IMR-90 (cell line): ENCODE measurements around the gene TAOK1. TPM values are rescaled to one million over a fixed set of nuclear protein-coding genes. Genes with fewer than 3 reads are reported as not detected.

Source experiments
- ATAC-seq: fragments of 200-7000 bp; cut with Tn5 transposase; 2 replicates; pipeline ENCODE4 v1.9.1; 2020; ENCODE audit warnings: low read depth, mild to moderate bottlenecking, moderate library complexity
- BruUV-seq: library from RNA; stranded (reverse); fragments of 400-500 nt; replicated peaks from 2 replicates; lab custom pipeline; 2021; lab: Mats Ljungman, UMichigan
- CTCF ChIA-PET: fragments of 300-600 bp; formaldehyde crosslinking; extraction: SDS; loops from one replicate; lab custom pipeline; 2021; ENCODE audit warnings: antibody characterized with exemption; lab: Yijun Ruan, JAX
- POLR2A ChIA-PET: fragments of 300-600 bp; sonication (Branson Sonifier 250); formaldehyde crosslinking; loops from one replicate; lab custom pipeline; 2022; ENCODE audit warnings: antibody characterized with exemption; ENCODE audit not compliant: unreplicated experiment; lab: Charles Lee
- DNase-seq: peaks from one replicate; pipeline ENCODE4 v3.0.0; 2013
- H2AFZ ChIP-seq: replicated peaks from 2 replicates; pipeline ENCODE3; 2013; ENCODE audit warnings: low read length, mild to moderate bottlenecking; ENCODE audit not compliant: poor library complexity
- H2AK5ac ChIP-seq: 2 replicates; pipeline ENCODE4 v1.6.1; 2013; ENCODE audit warnings: low read depth, low read length, inconsistent platforms
- H2AK9ac ChIP-seq: replicated peaks from 2 replicates; pipeline ENCODE3; 2013; ENCODE audit warnings: mild to moderate bottlenecking, low read depth, low read length, moderate library complexity; ENCODE audit not compliant: poor library complexity
- H2BK120ac ChIP-seq: 2 replicates; pipeline ENCODE4 v1.6.1; 2013; ENCODE audit warnings: low read depth, low read length, inconsistent platforms
- H2BK15ac ChIP-seq: 3 replicates; pipeline ENCODE4 v1.6.1; 2013; ENCODE audit warnings: low read depth, low read length, inconsistent platforms
- H2BK20ac ChIP-seq: 2 replicates; pipeline ENCODE4 v1.6.1; 2013; ENCODE audit warnings: low read depth, mild to moderate bottlenecking, inconsistent platforms, low read length, moderate library complexity
- H2BK5ac ChIP-seq: 2 replicates; pipeline ENCODE4 v1.6.1; 2013; ENCODE audit warnings: mild to moderate bottlenecking, low read depth, low read length, inconsistent platforms; ENCODE audit not compliant: poor library complexity, severe bottlenecking
- H3K14ac ChIP-seq: replicated peaks from 2 replicates; pipeline ENCODE4 v1.6.1; 2013; ENCODE audit warnings: low read depth, low read length, inconsistent platforms
- H3K18ac ChIP-seq: 2 replicates; pipeline ENCODE4 v1.6.1; 2013; ENCODE audit warnings: low read depth, low read length, control low read depth
- H3K23ac ChIP-seq: 2 replicates; pipeline ENCODE4 v1.6.1; 2013; ENCODE audit warnings: low read depth, low read length, inconsistent platforms
- H3K27ac ChIP-seq: 2 replicates; pipeline ENCODE4 v1.5.1; 2013; ENCODE audit warnings: mild to moderate bottlenecking, control low read depth, low read length; ENCODE audit not compliant: insufficient read depth
- H3K27me3 ChIP-seq: 2 replicates; pipeline ENCODE4 v1.6.1; 2013; ENCODE audit warnings: low read length; ENCODE audit not compliant: control insufficient read depth, insufficient read depth
- H3K36me3 ChIP-seq: 2 replicates; pipeline ENCODE4 v1.6.1; 2013; ENCODE audit warnings: low read length, mixed read lengths; ENCODE audit not compliant: control insufficient read depth, insufficient read depth
- H3K4ac ChIP-seq: 2 replicates; pipeline ENCODE4 v1.6.1; 2013; ENCODE audit warnings: low read depth, low read length, inconsistent platforms
- H3K4me1 ChIP-seq: 2 replicates; pipeline ENCODE4 v1.6.1; 2013; ENCODE audit warnings: low read length, mixed read lengths; ENCODE audit not compliant: control insufficient read depth, insufficient read depth
- H3K4me2 ChIP-seq: 2 replicates; pipeline ENCODE4 v1.6.1; 2013; ENCODE audit warnings: low read depth, mild to moderate bottlenecking, control low read depth, low read length, moderate library complexity
- H3K4me3 ChIP-seq: 2 replicates; pipeline ENCODE4 v1.5.1; 2013; ENCODE audit warnings: low read depth, mild to moderate bottlenecking, control low read depth, low read length, moderate library complexity; ENCODE audit not compliant: insufficient read depth
- H3K56ac ChIP-seq: 2 replicates; pipeline ENCODE4 v1.6.1; 2013; ENCODE audit warnings: low read length, inconsistent platforms; ENCODE audit not compliant: insufficient read depth; ENCODE audit errors: extremely low read depth
- H3K79me1 ChIP-seq, 2 experiments: 2 replicates each; pipeline ENCODE4 v1.6.1; 2013; ENCODE audit warnings: low read length in 2 of 2, inconsistent platforms in 1 of 2, low read depth in 1 of 2
- H3K9ac ChIP-seq: 2 replicates; pipeline ENCODE4 v1.6.1; 2013; ENCODE audit warnings: low read depth, low read length, control low read depth
- H3K9me1 ChIP-seq: 2 replicates; pipeline ENCODE4 v1.6.1; 2013; ENCODE audit warnings: low read length, inconsistent platforms; ENCODE audit not compliant: insufficient read depth
- H3K9me3 ChIP-seq: 2 replicates; pipeline ENCODE4 v1.6.1; 2013; ENCODE audit warnings: low read length; ENCODE audit not compliant: control insufficient read depth, insufficient read depth
- H4K20me1 ChIP-seq: 2 replicates; pipeline ENCODE4 v1.6.1; 2013; ENCODE audit warnings: low read length, inconsistent platforms; ENCODE audit not compliant: insufficient read depth
- H4K5ac ChIP-seq: 2 replicates; pipeline ENCODE4 v1.6.1; 2013; ENCODE audit warnings: mild to moderate bottlenecking, low read depth, low read length, control low read depth
- H4K8ac ChIP-seq, 2 experiments: 2 replicates each; pipeline ENCODE4 v1.6.1; 2013; ENCODE audit warnings: low read depth in 2 of 2, low read length in 2 of 2, control low read depth in 1 of 2, inconsistent platforms in 1 of 2
- H4K91ac ChIP-seq: 2 replicates; pipeline ENCODE4 v1.6.1; 2013; ENCODE audit warnings: low read depth, low read length, inconsistent platforms; ENCODE audit not compliant: insufficient read depth
- CEBPB ChIP-seq: IDR thresholded peaks from 2 replicates; pipeline ENCODE4 v1.6.1; 2012; ENCODE audit warnings: low read depth, low read length, improper control_type of control experiment
- NFE2L2 ChIP-seq: fragments of 150-350 bp; IDR thresholded peaks from 2 replicates; pipeline ENCODE4 v1.6.1; 2016; ENCODE audit warnings: low read depth, mild to moderate bottlenecking, low read length
- WGBS, 2 experiments: methylation state at CpG; one replicate each; pipeline versions ENCODE4 v1.1.5 to v1.1.7; 2013; ENCODE audit warnings: missing lambda C conversion rate in 2 of 2; ENCODE audit not compliant: insufficient read length in 1 of 2; ENCODE audit errors: extremely low coverage in 2 of 2; 5-methylcytosine and 5-hydroxymethylcytosine counted together
- dilution Hi-C: fragments of 300-500 bp; cut with HindIII; formaldehyde crosslinking; loops from one replicate; pipeline ENCODE4 v1.14.3; 2018; ENCODE audit warnings: low sequenced_read_pairs; ENCODE audit not compliant: unreplicated experiment
- in situ Hi-C: fragments of 300-500 bp; cut with MboI; formaldehyde crosslinking; loops from 3 replicates; pipeline ENCODE4 v1.14.3; 2019; ENCODE audit warnings: low sequenced_read_pairs, inconsistent platforms, mixed read lengths
- intact Hi-C: fragments of 100-400 bp; cut with micrococcal nuclease; formaldehyde crosslinking; loops from 2 replicates; pipeline ENCODE4 v1.10.0; 2022
- polyA plus RNA-seq, 3 experiments: library from polyadenylated mRNA; depleted of rRNA; stranded (reverse); fragments of >200 nt; gene quantifications; 2 replicates each; pipeline ENCODE4 v1.2.3, GENCODE V29; 2012; ENCODE audit warnings: low replicate concordance in 1 of 3
- total RNA-seq: library from RNA; depleted of rRNA; stranded (reverse); fragments of >200 nt; gene quantifications from 2 replicates; pipeline ENCODE4 v1.2.3, GENCODE V29; 2012

TAOK1 gene
- total and polyA plus RNA-seq, 2 of the 4 experiments (the other 2 are of a cell fraction) = 9.8 to 91.8 TPM

- intact Hi-C loops (no loop called here), dilution Hi-C loops (no loop called here), in situ Hi-C loops (no loop called here)
- no peak overlapping the region for H3K4me3 ChIP-seq
- no peak overlapping the region for H2AK9ac ChIP-seq
- H2BK120ac ChIP-seq = no peak overlapping the region
- no peak overlapping the region for H3K18ac ChIP-seq
- H3K27me3 ChIP-seq = no peaks in the 10 kb centered on the region
- no peaks in the 10 kb centered on the region for H3K9me1 ChIP-seq
- no peak overlapping the region for H4K91ac ChIP-seq
- no peak overlapping the region for H3K14ac ChIP-seq
- no TSS peak for BruUV-seq
- TF ChIP-seq NFE2L2 = no peak
- TF ChIP-seq CEBPB = peak; percentile 85
- H2AK5ac ChIP-seq = no peak overlapping the region
- no peak overlapping the region for H3K9ac ChIP-seq
- no peak overlapping the region for H3K4me2 ChIP-seq
- no peak overlapping the region for H2AFZ ChIP-seq
- ATAC-seq (peak; percentile 27; the same call in 1 of the 2 replicates), DNase-seq (no peak)
- no peak overlapping the region for H2BK5ac ChIP-seq
- no peak overlapping the region for H3K4ac ChIP-seq
- H4K5ac ChIP-seq = no peak overlapping the region
- no peak overlapping the region for H3K27ac ChIP-seq
- H3K23ac ChIP-seq = no peak overlapping the region
- no peak overlapping the region for H3K56ac ChIP-seq
- no peak overlapping the region for H2BK15ac ChIP-seq
- ChIA-PET POLR2A (no interaction called here), CTCF (no interaction called here)
- no peaks in the 10 kb centered on the region for H3K9me3 ChIP-seq
- peaks cover 2% of the 10 kb centered on the region; the same call in 1 of the 2 replicates for H3K4me1 ChIP-seq
- H2BK20ac ChIP-seq = no peak overlapping the region
- peaks cover 3 to 10% of the 10 kb centered on the region in 2 experiments; a peak in 2 of 4 replicates for H3K79me1 ChIP-seq
- H4K20me1 ChIP-seq = 0 out of 2 replicates have a peak, but pooled peaks cover 3% of the 10 kb centered on the region
- H3K36me3 ChIP-seq = peaks cover 17% of the 10 kb centered on the region
- no CpG with 5 or more reads among the region's 1 CpG for whole genome bisulfite sequencing, 2 experiments
- no peak overlapping the region for H4K8ac ChIP-seq
Measured at GRCh38 chr17:29546830-29547229, 156.7 kb downstream of the TAOK1 start.
